NT2/D1 (cell line): ENCODE measurements around the gene SGCD.
A peak's percentile ranks its signal among the peaks of the same experiment; 100 is the strongest.
"Not testable (repeated sequence)": the region's sequence is repeated elsewhere in the genome, so short reads cannot be mapped to it uniquely, and the experiment has no call there.

Experiments used
- DNase-seq: peaks from one replicate; pipeline ENCODE4 v3.0.0-alpha.2; 2011; ENCODE audit warnings: low read depth, low spot score
- H3K27me3 ChIP-seq: 2 replicates; pipeline ENCODE4 v1.6.0; 2011; ENCODE audit warnings: mild to moderate bottlenecking; ENCODE audit not compliant: insufficient read length, insufficient read depth
- H3K36me3 ChIP-seq: 2 replicates; pipeline ENCODE4 v1.6.1; 2011; ENCODE audit warnings: mild to moderate bottlenecking, low read length, mixed read lengths; ENCODE audit not compliant: insufficient read depth, insufficient read length
- H3K4me1 ChIP-seq: 2 replicates; pipeline ENCODE4 v1.5.1; 2011; ENCODE audit not compliant: insufficient read depth, insufficient read length
- H3K4me3 ChIP-seq: 2 replicates; pipeline ENCODE4 v1.5.1; 2011; ENCODE audit warnings: low read depth; ENCODE audit not compliant: insufficient read length
- H3K9ac ChIP-seq: 2 replicates; pipeline ENCODE4 v1.6.0; 2011; ENCODE audit warnings: low read depth; ENCODE audit not compliant: insufficient read length
- H3K9me3 ChIP-seq: 2 replicates; pipeline ENCODE4 v1.5.1; 2011; ENCODE audit warnings: mild to moderate bottlenecking, low read length; ENCODE audit not compliant: insufficient read depth
- SUZ12 ChIP-seq: IDR thresholded peaks from 2 replicates; pipeline ENCODE4 v1.6.1; 2011; ENCODE audit not compliant: insufficient read length, insufficient read depth; ENCODE audit errors: extremely low read depth
- YY1 ChIP-seq: IDR thresholded peaks from 2 replicates; pipeline ENCODE4 v1.6.1; 2011; ENCODE audit not compliant: insufficient read length, insufficient read depth
- ZNF274 ChIP-seq: IDR thresholded peaks from 2 replicates; pipeline ENCODE4 v1.6.1; 2011; ENCODE audit warnings: mild to moderate bottlenecking, low read depth, low read length

SGCD gene

GRCh38 chr5:156634301-156634700 lies 307.3 kb downstream of the SGCD start:
- H3K9ac ChIP-seq, result no peak overlapping the region
- no peak for DNase-seq
- no peaks in the 10 kb centered on the region for H3K9me3 ChIP-seq
- H3K4me3 ChIP-seq, result no peak overlapping the region
- no peaks in the 10 kb centered on the region for H3K27me3 ChIP-seq
- no peaks in the 10 kb centered on the region for H3K4me1 ChIP-seq
- no peak for TF ChIP-seq YY1
- TF ChIP-seq ZNF274, result no peak
- TF ChIP-seq SUZ12, result no peak
- H3K36me3 ChIP-seq, result no peaks in the 10 kb centered on the region

DNA sequence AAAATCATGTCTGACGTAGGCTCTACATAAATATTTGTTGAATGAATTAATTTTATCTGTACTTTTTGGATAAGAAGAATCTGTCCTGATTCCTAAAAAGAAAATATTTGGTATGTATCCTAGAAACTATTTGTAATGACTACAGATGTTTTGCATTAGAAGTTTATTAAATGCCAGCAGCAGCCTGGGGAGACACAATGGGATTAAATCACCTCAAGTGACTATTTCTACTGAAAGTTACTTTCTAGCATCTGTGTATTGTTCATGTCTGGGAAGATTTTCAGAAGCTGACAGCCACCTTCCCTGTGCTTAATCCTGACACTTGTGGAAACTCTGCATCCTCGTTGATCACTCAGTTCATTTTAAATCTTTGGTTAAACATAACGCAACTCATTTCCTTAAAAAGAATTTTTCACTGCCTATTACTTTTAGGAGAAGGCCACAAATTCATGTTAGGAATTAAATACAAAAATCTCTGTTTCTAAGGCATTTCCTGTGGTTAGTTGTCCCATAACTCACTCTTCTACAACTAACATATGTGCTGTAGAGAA lies 313.8 kb downstream of the SGCD start:
- no peak overlapping the region for H3K9ac ChIP-seq
- H3K4me1 ChIP-seq, result no peaks in the 10 kb centered on the region
- H3K36me3 ChIP-seq, result no peaks in the 10 kb centered on the region
- DNase-seq, result no peak
- no peak overlapping the region for H3K4me3 ChIP-seq
- TF ChIP-seq YY1, result no peak
- no peak for TF ChIP-seq SUZ12
- TF ChIP-seq ZNF274, result no peak
- no peaks in the 10 kb centered on the region for H3K9me3 ChIP-seq
- no peaks in the 10 kb centered on the region for H3K27me3 ChIP-seq

- DNase-seq, result no peak
- Histone ChIP-seq H3K9ac (no peak overlapping the region), H3K27me3 (no peaks in the 10 kb centered on the region), H3K4me1 (no peaks in the 10 kb centered on the region), H3K9me3 (no peaks in the 10 kb centered on the region), H3K36me3 (no peaks in the 10 kb centered on the region), H3K4me3 (no peak overlapping the region)
- TF ChIP-seq SUZ12, result no peak
- no peak for TF ChIP-seq YY1
- no peak for TF ChIP-seq ZNF274
These were observed 314.7 kb downstream of the SGCD start for GRCh38 chr5:156641686-156642085.

DNA sequence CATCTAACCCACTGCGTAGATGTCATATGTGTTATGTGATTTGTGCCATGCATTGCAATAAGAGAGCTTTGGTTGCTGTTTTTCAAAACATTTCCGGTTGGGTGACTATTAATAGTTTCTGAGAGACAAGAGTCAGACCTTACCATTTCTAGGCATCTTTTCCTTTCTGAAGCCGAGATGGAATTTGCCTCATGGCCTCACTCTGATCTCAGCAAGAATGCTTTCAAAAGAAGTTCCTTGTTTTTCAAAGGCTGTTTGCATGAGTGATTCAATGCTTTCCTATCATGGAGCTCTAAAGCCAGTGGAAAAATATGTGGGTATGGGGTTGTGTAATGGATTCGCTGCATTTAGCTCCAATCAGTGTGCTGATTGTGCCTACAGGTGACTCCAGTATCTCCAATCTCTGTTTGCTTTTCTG lies 320.1 kb downstream of the SGCD start:
- no peaks in the 10 kb centered on the region for H3K4me1 ChIP-seq
- peak; percentile 2 for DNase-seq
- H3K4me3 ChIP-seq, result no peak overlapping the region
- no peak overlapping the region for H3K9ac ChIP-seq
- no peaks in the 10 kb centered on the region for H3K36me3 ChIP-seq
- no peaks in the 10 kb centered on the region for H3K27me3 ChIP-seq
- H3K9me3 ChIP-seq, result no peaks in the 10 kb centered on the region
- TF ChIP-seq ZNF274 (no peak), YY1 (no peak), SUZ12 (no peak)

- no peaks in the 10 kb centered on the region for H3K36me3 ChIP-seq
- H3K9me3 ChIP-seq, result no peaks in the 10 kb centered on the region
- H3K4me1 ChIP-seq, result no peaks in the 10 kb centered on the region
- TF ChIP-seq YY1, result no peak
- TF ChIP-seq SUZ12, result no peak
- no peak for TF ChIP-seq ZNF274
- H3K27me3 ChIP-seq, result no peaks in the 10 kb centered on the region
- no peak overlapping the region for H3K9ac ChIP-seq
- no peak overlapping the region for H3K4me3 ChIP-seq
- no peak for DNase-seq
These were observed 327.5 kb downstream of the SGCD start for GRCh38 chr5:156654444-156654843.

GRCh38 chr5:156655732-156656131 lies 328.8 kb downstream of the SGCD start:
- Histone ChIP-seq H3K4me1 (no peaks in the 10 kb centered on the region), H3K36me3 (no peaks in the 10 kb centered on the region), H3K9me3 (no peaks in the 10 kb centered on the region), H3K27me3 (no peaks in the 10 kb centered on the region), H3K9ac (no peak overlapping the region), H3K4me3 (no peak overlapping the region)
- TF ChIP-seq ZNF274 (no peak), SUZ12 (no peak), YY1 (no peak)
- DNase-seq, result peak; percentile 1

DNA sequence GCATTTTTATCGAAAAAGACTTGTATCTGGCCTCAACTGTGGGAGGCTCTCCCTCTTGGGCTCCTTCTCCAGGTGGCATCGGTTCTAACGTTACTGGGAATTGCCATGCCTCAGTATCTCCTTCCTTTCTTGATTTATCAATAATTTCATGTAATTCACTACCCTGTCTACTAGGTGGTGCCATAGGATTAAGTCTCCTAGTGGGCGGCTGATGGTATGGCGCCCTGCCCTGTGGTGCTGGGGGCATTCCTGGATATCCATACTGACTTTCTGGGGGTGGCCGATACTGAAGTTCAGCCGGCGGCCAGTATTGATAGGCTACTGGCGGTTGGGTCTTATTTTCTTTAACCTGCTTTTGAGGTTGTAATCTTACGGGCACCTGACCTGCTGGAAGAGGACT lies 337.9 kb downstream of the SGCD start:
- not testable (repeated sequence) for H3K4me3 ChIP-seq, H3K4me1 ChIP-seq, H3K36me3 ChIP-seq, H3K27me3 ChIP-seq, DNase-seq, H3K9me3 ChIP-seq, H3K9ac ChIP-seq

DNA sequence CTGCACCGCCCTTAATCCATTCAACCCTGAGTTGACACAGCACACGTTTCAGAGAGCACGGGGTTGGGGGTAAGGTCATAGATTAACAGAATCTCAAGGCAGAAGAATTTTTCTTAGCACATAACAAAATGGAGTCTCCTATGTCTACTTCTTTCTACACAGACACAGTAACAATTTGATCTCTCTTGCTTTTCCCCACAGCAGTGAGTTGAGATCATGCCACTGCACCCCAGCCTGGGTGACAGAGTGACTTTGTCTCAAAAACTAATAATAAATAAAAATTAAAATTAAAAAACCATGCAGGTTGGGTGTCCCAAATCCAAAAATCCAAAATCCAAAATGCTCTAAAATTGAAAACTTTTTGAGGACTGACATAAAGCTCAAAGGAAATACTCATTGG lies 339.7 kb downstream of the SGCD start:
- H3K36me3 ChIP-seq, H3K9ac ChIP-seq, DNase-seq, H3K4me3 ChIP-seq, H3K4me1 ChIP-seq, H3K27me3 ChIP-seq, H3K9me3 ChIP-seq: not testable (repeated sequence)
